ENCODE measurements around the gene ADD1.

ADD1 gene

GRCh38 chr4:2862528-2862927 lies 18.9 kb downstream of the ADD1 start:
- no peak for DNase-seq

DNA sequence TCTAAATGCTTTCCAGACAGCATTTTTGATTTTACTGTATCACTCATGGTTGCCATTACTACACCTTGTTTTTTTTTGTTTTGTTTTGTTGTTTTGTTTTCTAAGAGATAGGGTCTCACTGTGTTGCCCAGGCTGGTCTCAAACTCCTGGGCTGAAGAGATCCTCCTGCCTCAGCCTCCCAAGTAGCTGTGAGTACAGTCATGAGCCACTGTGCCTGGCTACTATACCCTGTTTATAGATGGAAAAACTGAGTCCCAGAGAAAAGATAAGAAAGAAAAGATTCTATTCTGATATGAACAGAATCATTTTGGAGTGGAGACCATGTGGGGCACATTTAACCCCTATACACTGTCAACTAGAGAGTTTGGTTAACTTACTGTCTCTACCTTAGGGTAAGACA lies 20.0 kb downstream of the ADD1 start:
- no peak for DNase-seq

GRCh38 chr4:2865196-2865780 lies 21.6 kb downstream of the ADD1 start:
- DNase-seq, result no peak

GRCh38 chr4:2866160-2866861 lies 22.7 kb downstream of the ADD1 start:
- no peak for DNase-seq

DNA sequence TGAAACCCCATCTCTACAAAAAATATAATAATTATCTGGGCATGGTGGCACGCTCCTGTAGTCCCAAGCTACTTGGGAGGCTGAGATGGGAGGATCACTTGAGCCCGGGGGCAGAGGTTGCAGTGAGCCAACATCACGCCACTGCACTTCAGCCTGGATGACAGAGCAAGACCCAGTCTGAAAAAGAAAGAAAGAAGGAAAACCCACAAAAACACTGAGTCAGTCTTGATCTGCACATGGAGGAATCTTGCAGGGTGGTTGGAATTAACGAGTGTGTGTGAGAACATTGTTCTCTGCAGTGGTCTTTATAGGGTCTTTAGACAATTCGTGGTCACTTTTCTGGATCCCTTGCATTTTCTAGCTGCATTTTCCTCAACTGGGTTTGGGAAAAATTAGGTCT lies 23.2 kb downstream of the ADD1 start:
- DNase-seq, result no peak

DNA sequence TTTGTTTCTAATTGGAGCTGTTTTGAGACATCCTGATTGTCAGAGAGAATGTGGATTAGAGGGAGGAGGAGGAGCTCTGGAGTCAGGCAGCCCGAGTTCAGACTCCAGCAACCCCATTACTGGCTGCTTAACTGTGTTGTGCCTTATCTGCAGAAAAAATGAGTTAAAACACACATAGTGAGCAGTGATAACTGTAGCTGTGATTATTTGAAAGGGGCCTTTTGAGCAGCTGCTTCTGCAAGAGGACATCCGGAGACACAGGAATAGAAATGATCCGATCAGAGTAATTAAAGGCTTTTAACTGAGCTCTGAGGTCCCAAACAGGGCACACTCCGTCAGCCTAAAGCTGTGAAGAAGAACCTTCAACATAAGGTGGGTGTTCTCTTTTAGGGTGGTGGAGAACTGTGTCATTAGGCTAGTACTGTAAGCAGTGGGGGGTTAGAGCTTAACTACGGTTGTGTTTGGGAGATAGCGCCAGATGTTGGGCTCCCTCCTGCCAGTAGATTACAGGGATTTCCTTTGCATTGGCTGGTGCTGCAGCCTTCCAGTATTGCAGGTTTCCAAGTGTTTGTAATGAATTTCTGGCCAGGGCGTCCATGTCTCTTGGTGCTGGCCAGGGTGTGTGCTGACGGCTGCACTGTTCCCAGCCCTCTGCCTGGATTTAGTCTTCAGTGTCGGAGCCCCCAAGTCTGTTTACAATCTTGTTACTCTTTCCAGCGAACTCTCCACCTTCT lies 24.3 kb downstream of the ADD1 start:
- DNase-seq, result no peak

- no peak for DNase-seq
These were observed 25.3 kb downstream of the ADD1 start for GRCh38 chr4:2868877-2869487.

- DNase-seq, result no peak
These were observed 26.0 kb downstream of the ADD1 start for GRCh38 chr4:2869659-2870058.

DNA sequence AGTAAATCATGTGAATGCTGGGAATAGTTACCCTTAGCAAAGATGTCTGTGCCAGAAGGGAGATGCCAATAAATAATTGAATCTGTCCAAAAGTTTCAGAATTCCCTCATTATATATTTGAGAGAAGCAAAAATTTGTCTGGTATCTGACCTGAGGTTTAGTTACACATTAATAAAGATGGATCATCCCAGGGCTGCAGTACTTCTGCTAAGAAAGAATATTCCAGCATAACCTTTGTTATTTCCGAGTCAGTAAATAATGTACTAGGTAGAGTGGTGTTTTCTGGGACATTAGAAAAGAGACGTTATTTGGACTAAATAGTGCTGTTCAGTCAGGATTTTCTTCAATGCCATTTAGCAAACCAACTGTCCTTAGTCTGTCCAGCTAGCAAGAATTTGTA lies 26.4 kb downstream of the ADD1 start:
- no peak for DNase-seq

GRCh38 chr4:2871466-2871865 lies 27.8 kb downstream of the ADD1 start:
- peak in 1 of 2 donors; percentile 20 for DNase-seq

GRCh38 chr4:2871911-2872310 lies 28.3 kb downstream of the ADD1 start:
- DNase-seq, result peak; percentile 48 to 61

DNA sequence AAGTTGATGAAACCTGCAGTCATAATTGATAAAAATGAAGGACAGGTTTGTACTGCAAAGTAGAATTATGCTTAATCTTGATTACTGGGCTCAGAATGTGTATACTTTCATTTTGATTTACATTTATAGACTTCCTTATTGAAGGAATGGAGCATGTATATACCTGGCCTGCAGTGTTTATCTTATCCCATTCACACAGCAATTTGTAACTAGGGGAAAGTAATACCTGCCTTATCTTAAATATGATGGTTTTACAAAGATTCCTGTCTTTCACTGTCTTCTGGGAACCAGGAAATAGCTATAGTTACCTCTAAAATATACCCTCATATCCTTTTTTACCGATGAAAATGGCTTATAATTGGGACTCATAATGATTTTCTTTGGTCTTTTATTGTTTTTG lies 29.7 kb downstream of the ADD1 start:
- DNase-seq, result no peak

DNA sequence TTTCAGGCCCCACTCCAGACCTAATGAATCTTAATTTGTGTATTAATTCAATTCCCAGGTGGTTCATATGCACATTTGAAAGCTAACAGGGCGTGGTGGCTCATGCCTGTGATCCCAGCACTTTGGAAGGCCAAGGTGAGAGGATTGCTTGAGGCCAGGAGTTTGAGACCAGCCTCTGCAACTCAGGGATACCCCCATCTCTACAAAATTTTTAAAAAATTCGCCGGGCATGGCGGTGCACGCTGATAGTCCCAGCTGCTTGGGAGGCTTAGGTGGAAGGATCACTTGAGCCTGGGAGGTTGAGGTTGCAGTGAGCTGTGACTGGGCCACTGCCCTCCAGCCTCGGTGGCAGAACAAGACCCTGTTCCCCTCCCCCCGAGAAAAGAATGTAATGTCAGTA lies 31.2 kb downstream of the ADD1 start:
- DNase-seq, result no peak

DNA sequence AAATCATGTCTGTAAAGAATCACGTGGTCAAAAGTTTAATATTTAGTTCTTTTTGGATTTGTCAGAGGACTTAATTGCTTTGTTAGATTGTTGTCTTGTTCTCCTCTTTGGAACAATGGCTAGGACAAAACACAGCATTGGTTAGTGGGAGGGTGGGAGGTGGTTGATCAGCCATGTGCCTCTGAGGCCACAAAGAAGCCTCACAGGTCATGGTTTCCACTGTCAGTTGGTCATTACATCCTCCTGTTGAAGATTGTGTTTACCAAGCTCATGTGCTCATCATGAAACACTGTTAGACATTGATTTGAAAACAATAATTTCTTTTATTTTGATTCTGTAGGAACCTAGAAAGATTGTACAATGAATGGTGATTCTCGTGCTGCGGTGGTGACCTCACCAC lies 31.9 kb downstream of the ADD1 start:
- DNase-seq, result no peak

DNA sequence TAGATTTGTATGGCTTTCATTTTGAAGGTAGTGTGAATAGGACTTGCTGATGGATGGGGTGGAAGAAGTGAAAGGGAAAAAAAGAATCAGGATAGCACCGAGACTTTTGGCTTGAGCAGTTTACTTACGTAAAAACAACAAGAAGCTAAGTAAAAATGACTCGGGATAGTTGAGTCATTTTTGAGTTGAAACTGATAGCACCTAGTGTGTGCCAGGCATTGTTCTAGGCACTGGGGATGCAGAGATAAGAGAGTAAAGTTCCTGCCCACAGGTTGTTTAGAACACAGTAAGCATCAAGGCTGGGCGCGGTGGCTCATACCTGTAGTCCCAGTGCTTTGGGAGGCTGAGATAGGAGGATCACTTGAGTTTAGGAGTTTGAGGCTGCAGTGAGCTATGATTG lies 34.7 kb downstream of the ADD1 start:
- DNase-seq, result no peak

- DNase-seq, result no peak
These were observed 35.4 kb downstream of the ADD1 start for GRCh38 chr4:2879026-2879425.

GRCh38 chr4:2881431-2881830 lies 37.8 kb downstream of the ADD1 start:
- no peak for DNase-seq

DNA sequence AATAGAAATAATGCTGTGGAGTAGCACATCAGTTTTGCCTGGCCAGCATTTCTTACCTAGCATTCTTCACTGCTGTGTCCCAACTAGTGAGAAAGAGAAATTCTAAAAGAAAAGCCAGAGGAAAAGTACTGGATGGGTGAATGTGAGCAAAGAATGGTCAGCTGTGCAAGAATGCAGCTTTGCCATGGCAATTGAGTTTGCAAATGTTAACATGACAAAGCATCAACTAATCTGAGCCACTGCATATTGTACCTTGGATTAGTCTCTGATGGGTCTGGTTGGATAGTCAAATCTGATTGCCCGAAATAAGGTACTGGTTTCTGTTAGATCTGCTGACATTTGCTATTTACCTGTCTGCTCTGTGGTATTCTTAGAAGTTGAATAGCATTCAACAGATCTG lies 38.7 kb downstream of the ADD1 start:
- no peak for DNase-seq

DNA sequence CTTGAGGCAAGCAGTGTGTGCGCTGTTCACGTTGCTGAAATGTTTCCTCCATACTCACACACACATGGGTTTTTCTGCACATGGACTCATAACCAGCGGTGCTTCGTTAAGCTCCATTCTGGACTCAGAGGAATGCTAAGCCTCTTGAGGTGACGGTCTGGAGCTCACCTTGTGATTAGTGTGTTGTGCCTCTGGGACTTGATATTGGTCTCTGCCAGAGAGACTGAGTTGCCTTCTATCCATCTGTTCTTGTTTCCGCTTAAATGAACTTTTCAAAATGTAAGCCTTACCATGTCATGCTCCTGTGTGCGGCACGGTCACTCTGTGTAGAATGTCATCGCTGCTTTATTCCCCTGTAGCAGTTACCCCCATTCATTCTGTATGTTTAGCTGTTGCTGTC lies 42.5 kb downstream of the ADD1 start:
- DNase-seq, result no peak

DNA sequence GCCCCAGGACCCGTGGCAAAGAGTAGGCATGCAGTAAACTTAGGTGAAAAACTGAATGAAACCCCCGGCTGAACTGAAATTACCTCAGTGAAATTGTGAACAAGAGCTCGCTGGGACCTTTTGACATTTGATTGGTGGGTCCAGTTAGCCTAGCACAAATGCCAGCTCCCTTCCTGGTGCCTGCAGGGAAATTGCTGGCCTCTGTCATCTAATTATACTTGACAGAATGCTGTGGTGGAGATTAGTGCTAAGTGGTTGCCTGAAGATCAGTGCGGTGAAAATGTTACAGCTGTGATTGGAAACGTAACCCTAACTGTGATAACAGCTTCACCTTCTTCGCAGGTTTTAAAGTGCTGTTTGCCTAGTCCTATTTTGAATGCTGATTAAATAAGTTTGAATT lies 43.0 kb downstream of the ADD1 start:
- DNase-seq, result no peak

- DNase-seq, result no peak
These were observed 43.7 kb downstream of the ADD1 start for GRCh38 chr4:2887343-2887742.

- DNase-seq, result peak in 1 of 2 donors; percentile 25
These were observed 45.2 kb downstream of the ADD1 start for GRCh38 chr4:2888886-2889285.

DNA sequence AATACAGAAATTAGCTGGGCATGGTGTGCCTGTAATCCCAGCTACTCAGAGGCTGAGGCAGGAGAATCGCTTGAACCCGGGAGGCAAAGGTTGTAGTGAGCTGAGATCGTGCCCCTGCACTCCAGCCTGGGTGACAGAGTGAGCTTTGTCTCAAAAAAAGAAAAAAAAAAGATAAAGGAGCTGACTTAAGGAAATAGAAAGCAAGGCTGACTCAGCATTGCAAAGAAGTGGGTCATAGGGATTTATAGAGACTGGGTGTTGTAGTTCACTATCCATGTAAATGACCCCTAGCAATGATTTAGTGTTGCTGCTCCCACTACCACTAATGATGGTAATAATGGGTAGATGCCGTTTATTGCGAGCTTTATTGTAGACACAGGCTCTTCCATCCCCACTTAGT lies 47.6 kb downstream of the ADD1 start:
- DNase-seq, result no peak

DNA sequence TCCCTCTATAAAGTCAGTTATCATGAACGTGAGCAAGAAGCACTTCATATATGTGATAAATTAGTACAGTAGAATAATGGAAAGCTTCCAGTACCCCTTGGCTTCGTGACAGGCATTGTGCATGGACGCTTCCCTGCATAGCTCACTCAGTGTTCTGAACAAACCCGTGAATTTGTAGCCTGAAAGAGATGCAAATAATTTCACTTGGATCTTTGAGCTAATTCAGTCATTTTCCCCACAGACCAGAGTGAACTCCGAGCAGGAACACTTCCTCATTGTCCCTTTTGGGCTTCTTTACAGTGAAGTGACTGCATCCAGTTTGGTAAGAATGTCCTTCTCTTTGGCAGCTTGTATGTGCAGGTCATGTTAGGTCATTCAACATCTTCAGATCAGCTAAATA lies 50.1 kb downstream of the ADD1 start:
- DNase-seq, result peak in 1 of 2 donors; percentile 32

All from inflammatory macrophage treated with lipopolysaccharide for 1 hour (primary cell).